Measurements from ENCODE around the gene ELF1. TPM values are rescaled to one million over a fixed set of nuclear protein-coding genes. Genes with fewer than 3 reads are reported as not detected.

Gene ELF1
- total and polyA plus RNA-seq, 2 donors (not counting 1 experiment from before 2014, with no cell fraction given): 38.5 to 41.0 TPM

GRCh38 chr13:41054212-41054877 is 35.2 kb upstream of the ELF1 start:
- peak; percentile 29 to 47 for TF ChIP-seq CTCF (conservative IDR thresholded peaks at IDR 0.05 in 1 of 2, IDR thresholded peaks at IDR 0.05 in 1 of 2; ENCODE audit: low read depth in 1 of 2, low read length in 2 of 2)
- no peak for TF ChIP-seq EZH2 (IDR thresholded peaks at IDR 0.05; ENCODE audit: low read length, missing control alignments)
- Histone ChIP-seq H3K9me3 (ENCODE audit: control insufficient read depth, insufficient read depth, low read depth, low read length) (no peaks in the 10 kb centered on the region), H3K9ac (ENCODE audit: insufficient read depth, low read length) (no peak overlapping the region), H2AFZ (ENCODE audit: low read length) (no peak overlapping the region), H3K4me3 (replicated peaks in 1 of 4; ENCODE audit: control extremely low read depth in 1 of 4, insufficient read depth in 1 of 4, low read depth in 3 of 4, low read length in 4 of 4) (peak overlapping the region in 2 of 4 experiments; percentile 20 to 38), H4K20me1 (ENCODE audit: control insufficient read depth, extremely low read depth, insufficient read depth, low read length) (no peaks in the 10 kb centered on the region), H3K27ac (ENCODE audit: insufficient read depth, low read length) (peak overlapping the region; percentile 41), H3K4me2 (ENCODE audit: extremely low read depth, insufficient read depth, low read length) (peak overlapping the region; percentile 90), H3K4me1 (ENCODE audit: control insufficient read depth, extremely low read depth, insufficient read depth, low read length) (peaks cover 5% of the 10 kb centered on the region), H3K79me2 (ENCODE audit: control insufficient read depth, insufficient read depth, low read length) (peaks cover 83% of the 10 kb centered on the region), H3K27me3 (ENCODE audit: control insufficient read depth, insufficient read depth, low read length) (no peaks in the 10 kb centered on the region), H3K36me3 (ENCODE audit: control insufficient read depth, insufficient read depth, low read length) (no peaks in the 10 kb centered on the region)
- DNase-seq (ENCODE audit: low read depth in 2 of 2): peak; percentile 66 to 71

- DNase-seq (ENCODE audit: low read depth in 2 of 2): peak in 1 of 2 donors; percentile 63
- H3K9ac ChIP-seq (ENCODE audit: insufficient read depth, low read length): no peak overlapping the region
- H3K4me1 ChIP-seq (ENCODE audit: control insufficient read depth, extremely low read depth, insufficient read depth, low read length): peaks cover 5% of the 10 kb centered on the region
- TF ChIP-seq EZH2 (IDR thresholded peaks at IDR 0.05; ENCODE audit: low read length, missing control alignments) (no peak), CTCF (conservative IDR thresholded peaks at IDR 0.05 in 1 of 2, IDR thresholded peaks at IDR 0.05 in 1 of 2; ENCODE audit: low read depth in 1 of 2, low read length in 2 of 2) (no peak)
- no peaks in the 10 kb centered on the region for H3K9me3 ChIP-seq (ENCODE audit: control insufficient read depth, insufficient read depth, low read depth, low read length)
- peak overlapping the region; percentile 56 for H3K27ac ChIP-seq (ENCODE audit: insufficient read depth, low read length)
- H3K79me2 ChIP-seq (ENCODE audit: control insufficient read depth, insufficient read depth, low read length): peaks cover 79% of the 10 kb centered on the region
- no peaks in the 10 kb centered on the region for H3K27me3 ChIP-seq (ENCODE audit: control insufficient read depth, insufficient read depth, low read length)
- H3K36me3 ChIP-seq (ENCODE audit: control insufficient read depth, insufficient read depth, low read length): no peaks in the 10 kb centered on the region
- H4K20me1 ChIP-seq (ENCODE audit: control insufficient read depth, extremely low read depth, insufficient read depth, low read length): no peaks in the 10 kb centered on the region
- peak overlapping the region; percentile 42 for H2AFZ ChIP-seq (ENCODE audit: low read length)
- H3K4me2 ChIP-seq (ENCODE audit: extremely low read depth, insufficient read depth, low read length): peak overlapping the region; percentile 90
- peak overlapping the region in 3 of 4 experiments; percentile 20 to 38 (median 29) for H3K4me3 ChIP-seq (replicated peaks in 1 of 4; ENCODE audit: control extremely low read depth in 1 of 4, insufficient read depth in 1 of 4, low read depth in 3 of 4, low read length in 4 of 4)
These were observed 34.3 kb upstream of the ELF1 start for GRCh38 chr13:41053384-41053826.

GRCh38 chr13:41052441-41052840 is 33.3 kb upstream of the ELF1 start:
- peaks cover 3% of the 10 kb centered on the region for H3K4me1 ChIP-seq (ENCODE audit: control insufficient read depth, extremely low read depth, insufficient read depth, low read length)

More at GRCh38 chr13:41052441-41052840, 33.3 kb upstream of the ELF1 start:
- Histone ChIP-seq H3K27me3 (ENCODE audit: control insufficient read depth, insufficient read depth, low read length) (no peaks in the 10 kb centered on the region), H3K4me2 (ENCODE audit: extremely low read depth, insufficient read depth, low read length) (no peak overlapping the region), H3K4me3 (replicated peaks in 1 of 4; ENCODE audit: control extremely low read depth in 1 of 4, insufficient read depth in 1 of 4, low read depth in 3 of 4, low read length in 4 of 4) (no peak overlapping the region), H4K20me1 (ENCODE audit: control insufficient read depth, extremely low read depth, insufficient read depth, low read length) (no peaks in the 10 kb centered on the region), H3K9me3 (ENCODE audit: control insufficient read depth, insufficient read depth, low read depth, low read length) (no peaks in the 10 kb centered on the region), H3K9ac (ENCODE audit: insufficient read depth, low read length) (no peak overlapping the region), H3K79me2 (ENCODE audit: control insufficient read depth, insufficient read depth, low read length) (peaks cover 70% of the 10 kb centered on the region), H3K27ac (ENCODE audit: insufficient read depth, low read length) (no peak overlapping the region), H3K36me3 (ENCODE audit: control insufficient read depth, insufficient read depth, low read length) (no peaks in the 10 kb centered on the region), H2AFZ (ENCODE audit: low read length) (no peak overlapping the region)
- DNase-seq (ENCODE audit: low read depth in 2 of 2): no peak
- TF ChIP-seq EZH2 (IDR thresholded peaks at IDR 0.05; ENCODE audit: low read length, missing control alignments) (no peak), CTCF (conservative IDR thresholded peaks at IDR 0.05 in 1 of 2, IDR thresholded peaks at IDR 0.05 in 1 of 2; ENCODE audit: low read depth in 1 of 2, low read length in 2 of 2) (no peak)

Measured in fibroblast of lung (primary cell).